ENCODE data around the gene PTPN11.
"Not testable (repeated sequence)": the region's sequence is repeated elsewhere in the genome, so short reads cannot be mapped to it uniquely, and the experiment has no call there.

Gene PTPN11

GRCh38 chr12:112448165-112448564 is 29.4 kb downstream of the PTPN11 start:
- DNase-seq (ENCODE audit: low read depth) = not testable (repeated sequence)

- DNase-seq (ENCODE audit: low read depth) = no peak
Observed at GRCh38 chr12:112450725-112451124, 32.0 kb downstream of the PTPN11 start.

- no peak for DNase-seq (ENCODE audit: low read depth)
Observed at GRCh38 chr12:112456029-112456428, 37.3 kb downstream of the PTPN11 start.

GRCh38 chr12:112457142-112457541 is 38.4 kb downstream of the PTPN11 start:
- not testable (repeated sequence) for DNase-seq (ENCODE audit: low read depth)

- DNase-seq (ENCODE audit: low read depth) = no peak
Observed at GRCh38 chr12:112458330-112458729, 39.6 kb downstream of the PTPN11 start.

- no peak for DNase-seq (ENCODE audit: low read depth)
Observed at GRCh38 chr12:112458751-112459150, 40.0 kb downstream of the PTPN11 start.

- DNase-seq (ENCODE audit: low read depth) = no peak
Observed at GRCh38 chr12:112463478-112463877, 44.7 kb downstream of the PTPN11 start.

GRCh38 chr12:112464605-112465004 is 45.9 kb downstream of the PTPN11 start:
- DNase-seq (ENCODE audit: low read depth) = no peak

GRCh38 chr12:112466011-112466422 is 47.3 kb downstream of the PTPN11 start:
- DNase-seq (ENCODE audit: low read depth) = no peak

- DNase-seq (ENCODE audit: low read depth) = no peak
Observed at GRCh38 chr12:112466835-112467234, 48.1 kb downstream of the PTPN11 start.

- DNase-seq (ENCODE audit: low read depth) = no peak
Observed at GRCh38 chr12:112468046-112468445, 49.3 kb downstream of the PTPN11 start.

GRCh38 chr12:112473056-112473455 is 54.3 kb downstream of the PTPN11 start:
- no peak for DNase-seq (ENCODE audit: low read depth)

- DNase-seq (ENCODE audit: low read depth) = no peak
Observed at GRCh38 chr12:112479413-112479812, 60.7 kb downstream of the PTPN11 start.

- no peak for DNase-seq (ENCODE audit: low read depth)
Observed at GRCh38 chr12:112480931-112481330, 62.2 kb downstream of the PTPN11 start.

GRCh38 chr12:112482733-112483132 is 64.0 kb downstream of the PTPN11 start:
- DNase-seq (ENCODE audit: low read depth) = no peak

GRCh38 chr12:112486361-112486760 is 67.6 kb downstream of the PTPN11 start:
- no peak for DNase-seq (ENCODE audit: low read depth)

GRCh38 chr12:112488257-112488876 is 69.6 kb downstream of the PTPN11 start:
- no peak for DNase-seq (ENCODE audit: low read depth)

GRCh38 chr12:112489456-112489855 is 70.7 kb downstream of the PTPN11 start:
- DNase-seq (ENCODE audit: low read depth) = no peak

GRCh38 chr12:112496496-112496895 is 77.7 kb downstream of the PTPN11 start:
- no peak for DNase-seq (ENCODE audit: low read depth)

GRCh38 chr12:112498580-112498979 is 79.8 kb downstream of the PTPN11 start:
- DNase-seq (ENCODE audit: low read depth) = no peak

GRCh38 chr12:112503512-112503911 is 84.8 kb downstream of the PTPN11 start:
- no peak for DNase-seq (ENCODE audit: low read depth)

GRCh38 chr12:112506513-112507166 is 87.9 kb downstream of the PTPN11 start:
- no peak for DNase-seq (ENCODE audit: low read depth)

- no peak for DNase-seq (ENCODE audit: low read depth)
Observed at GRCh38 chr12:112513471-112513870, 94.7 kb downstream of the PTPN11 start.

GRCh38 chr12:112514456-112514855 is 95.7 kb downstream of the PTPN11 start:
- no peak for DNase-seq (ENCODE audit: low read depth)
